ENCODE measurements around the gene JAKMIP3.

DNA sequence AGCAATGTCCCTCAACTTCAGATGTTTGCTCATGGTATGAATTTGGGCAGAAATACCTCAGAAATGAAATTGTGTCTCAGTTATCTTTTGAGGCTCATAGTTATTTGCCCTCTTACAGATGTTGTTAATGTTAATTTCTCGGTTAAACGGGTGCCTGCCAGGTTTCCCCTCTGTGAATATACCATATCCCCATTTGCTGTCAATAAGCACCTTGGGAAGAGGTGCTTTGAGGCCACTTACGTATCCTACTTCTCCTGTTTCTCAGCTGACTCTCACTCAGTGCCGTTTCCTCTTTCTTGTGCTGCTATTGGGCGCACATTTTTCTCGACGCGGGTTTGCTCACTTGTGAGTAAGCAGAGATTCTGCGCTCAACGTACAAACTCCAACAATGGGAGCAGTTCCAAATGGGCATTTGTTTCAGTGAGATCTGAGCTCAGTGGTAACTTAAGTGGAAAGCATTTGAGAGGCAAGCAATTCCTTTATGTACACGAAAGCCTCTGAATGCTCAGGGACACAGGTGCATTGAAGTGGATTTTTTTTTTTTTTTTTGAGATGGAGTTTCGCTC is 34.8 kb upstream of the JAKMIP3 start:
- TF ChIP-seq, protein P1, sequence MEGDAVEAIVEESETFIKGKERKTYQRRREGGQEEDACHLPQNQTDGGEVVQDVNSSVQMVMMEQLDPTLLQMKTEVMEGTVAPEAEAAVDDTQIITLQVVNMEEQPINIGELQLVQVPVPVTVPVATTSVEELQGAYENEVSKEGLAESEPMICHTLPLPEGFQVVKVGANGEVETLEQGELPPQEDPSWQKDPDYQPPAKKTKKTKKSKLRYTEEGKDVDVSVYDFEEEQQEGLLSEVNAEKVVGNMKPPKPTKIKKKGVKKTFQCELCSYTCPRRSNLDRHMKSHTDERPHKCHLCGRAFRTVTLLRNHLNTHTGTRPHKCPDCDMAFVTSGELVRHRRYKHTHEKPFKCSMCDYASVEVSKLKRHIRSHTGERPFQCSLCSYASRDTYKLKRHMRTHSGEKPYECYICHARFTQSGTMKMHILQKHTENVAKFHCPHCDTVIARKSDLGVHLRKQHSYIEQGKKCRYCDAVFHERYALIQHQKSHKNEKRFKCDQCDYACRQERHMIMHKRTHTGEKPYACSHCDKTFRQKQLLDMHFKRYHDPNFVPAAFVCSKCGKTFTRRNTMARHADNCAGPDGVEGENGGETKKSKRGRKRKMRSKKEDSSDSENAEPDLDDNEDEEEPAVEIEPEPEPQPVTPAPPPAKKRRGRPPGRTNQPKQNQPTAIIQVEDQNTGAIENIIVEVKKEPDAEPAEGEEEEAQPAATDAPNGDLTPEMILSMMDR (conservative IDR thresholded peaks at IDR 0.05), result no peak
- TF ChIP-seq EZH2 (IDR thresholded peaks at IDR 0.05; ENCODE audit: low read depth), result no peak
